H1 (cell line): Measurements from ENCODE around the gene SLCO4C1. TPM values are rescaled to one million over a fixed set of nuclear protein-coding genes. Genes with fewer than 3 reads are reported as not detected.

Experiments used
- CTCF ChIA-PET: fragments of 300-600 bp; sonication (Branson Sonifier 250); formaldehyde crosslinking; loops from one replicate; lab custom pipeline; 2021; ENCODE audit not compliant: partially characterized antibody; lab: Charles Lee
- POLR2A ChIA-PET: fragments of 300-600 bp; sonication (Branson Sonifier 250); formaldehyde crosslinking; loops from one replicate; lab custom pipeline; 2021; ENCODE audit warnings: inconsistent platforms; ENCODE audit not compliant: partially characterized antibody; lab: Charles Lee
- DNase-seq, 2 experiments: peaks; one replicate each; pipeline versions ENCODE4 v3.0.0 to v3.0.0-alpha.2; 2010 to 2022; ENCODE audit warnings: low spot score in 2 of 2, low read depth in 1 of 2, mixed read lengths in 1 of 2
- FAIRE-seq: peaks from 2 replicates; lab custom pipeline; 2011; peaks lifted over from hg19 to GRCh38; lab: Jason Lieb, UNC
- H2AFZ ChIP-seq: 2 replicates; pipeline ENCODE4 v1.8.1; 2012; ENCODE audit warnings: low read length, inconsistent platforms
- H2AK5ac ChIP-seq: 2 replicates; pipeline ENCODE4 v1.6.1; 2013; ENCODE audit warnings: low read depth, low read length
- H2BK120ac ChIP-seq: replicated peaks from 2 replicates; pipeline ENCODE3; 2013; ENCODE audit warnings: low read depth, low read length, inconsistent platforms
- H2BK12ac ChIP-seq: 2 replicates; pipeline ENCODE4 v1.6.1; 2013; ENCODE audit warnings: low read depth, low read length
- H2BK15ac ChIP-seq: 2 replicates; pipeline ENCODE4 v1.6.1; 2013; ENCODE audit warnings: low read length
- H2BK20ac ChIP-seq: 2 replicates; pipeline ENCODE4 v1.6.1; 2013; ENCODE audit warnings: low read length
- H2BK5ac ChIP-seq: 2 replicates; pipeline ENCODE4 v1.6.1; 2013; ENCODE audit warnings: low read depth, low read length
- H3K14ac ChIP-seq: 2 replicates; pipeline ENCODE4 v1.6.1; 2013; ENCODE audit warnings: inconsistent platforms; ENCODE audit not compliant: insufficient read length
- H3K18ac ChIP-seq: 2 replicates; pipeline ENCODE4 v1.6.1; 2013; ENCODE audit warnings: low read length; ENCODE audit errors: extremely low read depth
- H3K23ac ChIP-seq: 2 replicates; pipeline ENCODE4 v1.6.1; 2013; ENCODE audit warnings: inconsistent platforms; ENCODE audit not compliant: insufficient read length
- H3K23me2 ChIP-seq: 2 replicates; pipeline ENCODE4 v1.6.1; 2013; ENCODE audit warnings: low read depth, low read length
- H3K27ac ChIP-seq: 2 replicates; pipeline ENCODE4 v1.6.1; 2011; ENCODE audit warnings: low read depth, low read length, inconsistent platforms
- H3K27me3 ChIP-seq, 4 experiments: replicated peaks in 1 of 4; 1 replicate in 1 of 4; 2 replicates in 3 of 4; pipeline versions ENCODE4 v1.6.1 to v1.8.1; 2011 to 2013; ENCODE audit warnings: low read length in 3 of 4, mild to moderate bottlenecking in 3 of 4, inconsistent platforms in 2 of 4, mixed read lengths in 2 of 4, moderate library complexity in 1 of 4; ENCODE audit not compliant: control insufficient read depth in 3 of 4, insufficient read depth in 3 of 4; ENCODE audit errors: extremely low read depth in 1 of 4
- H3K36me3 ChIP-seq, 4 experiments: 2 replicates each; pipeline versions ENCODE4 v1.6.1 to v1.8.1; 2011 to 2013; ENCODE audit warnings: mild to moderate bottlenecking in 4 of 4, low read length in 3 of 4, moderate library complexity in 2 of 4, control low read depth in 1 of 4, inconsistent platforms in 1 of 4; ENCODE audit not compliant: insufficient read depth in 4 of 4, control insufficient read depth in 2 of 4
- H3K4ac ChIP-seq: replicated peaks from 2 replicates; pipeline ENCODE3; 2013; ENCODE audit warnings: low read length, low read depth, mixed read lengths, inconsistent platforms; ENCODE audit not compliant: insufficient read length
- H3K4me1 ChIP-seq, 4 experiments: replicated peaks in 1 of 4; 1 replicate in 1 of 4; 2 replicates in 3 of 4; pipeline versions ENCODE4 v1.6.1 to v1.8.1; 2011 to 2013; ENCODE audit warnings: low read length in 3 of 4, inconsistent platforms in 2 of 4, mixed read lengths in 1 of 4; ENCODE audit not compliant: insufficient read depth in 4 of 4, control insufficient read depth in 3 of 4
- H3K4me2 ChIP-seq, 2 experiments: 2 replicates each; pipeline versions ENCODE4 v1.6.1 to v1.8.1; 2011 to 2013; ENCODE audit warnings: low read depth in 2 of 2, low read length in 2 of 2, control low read depth in 1 of 2, inconsistent platforms in 1 of 2, mild to moderate bottlenecking in 1 of 2; ENCODE audit not compliant: insufficient read depth in 1 of 2
- H3K4me3 ChIP-seq, 4 experiments: fragments of 200-600, 300-600 bp in 1 of 4; sonication (generic), shearing (Covaris generic), sonication (Bioruptor Twin) in 1 of 4; 2 replicates each; pipeline versions ENCODE4 v1.5.1 to v1.8.1; 2011 to 2016; ENCODE audit warnings: low read length in 4 of 4, low read depth in 3 of 4, control low read depth in 2 of 4, inconsistent platforms in 2 of 4, mild to moderate bottlenecking in 2 of 4, mixed read lengths in 1 of 4, moderate library complexity in 1 of 4; ENCODE audit not compliant: insufficient read depth in 2 of 4; ENCODE audit errors: extremely low read depth in 1 of 4
- H3K56ac ChIP-seq: replicated peaks from 2 replicates; pipeline ENCODE3; 2013; ENCODE audit warnings: low read depth, mild to moderate bottlenecking, mixed read lengths, low read length, inconsistent platforms; ENCODE audit not compliant: insufficient read length
- H3K79me1 ChIP-seq: 2 replicates; pipeline ENCODE4 v1.6.1; 2013; ENCODE audit warnings: low read depth, low read length, control low read depth
- H3K79me2 ChIP-seq, 2 experiments: 2 replicates each; pipeline versions ENCODE4 v1.6.1 to v1.8.1; 2012 to 2013; ENCODE audit warnings: low read length in 2 of 2, mild to moderate bottlenecking in 2 of 2, inconsistent platforms in 1 of 2; ENCODE audit not compliant: insufficient read depth in 2 of 2, control insufficient read depth in 1 of 2
- H3K9ac ChIP-seq, 4 experiments: replicated peaks in 1 of 4; 1 replicate in 1 of 4; 2 replicates in 3 of 4; pipeline versions ENCODE4 v1.6.1 to v1.8.1; 2011 to 2013; ENCODE audit warnings: low read depth in 3 of 4, low read length in 3 of 4, control low read depth in 2 of 4, mild to moderate bottlenecking in 2 of 4, moderate library complexity in 2 of 4, inconsistent platforms in 1 of 4; ENCODE audit errors: extremely low read depth in 1 of 4
- H3K9me3 ChIP-seq, 2 experiments: 2 replicates each; pipeline versions ENCODE4 v1.6.1 to v1.8.1; 2012 to 2013; ENCODE audit warnings: mild to moderate bottlenecking in 2 of 2, moderate library complexity in 2 of 2, control low read depth in 1 of 2, inconsistent platforms in 1 of 2, low read depth in 1 of 2, low read length in 1 of 2, mixed read lengths in 1 of 2; ENCODE audit not compliant: insufficient read depth in 2 of 2
- H4K20me1 ChIP-seq, 2 experiments: replicated peaks in 1 of 2; 2 replicates each; pipeline versions ENCODE3 to v1.8.1; 2011 to 2013; ENCODE audit warnings: inconsistent platforms in 2 of 2, low read length in 2 of 2, mild to moderate bottlenecking in 1 of 2; ENCODE audit not compliant: insufficient read depth in 2 of 2, control insufficient read depth in 1 of 2
- H4K5ac ChIP-seq: 2 replicates; pipeline ENCODE4 v1.6.1; 2013; ENCODE audit warnings: low read length, low read depth, mixed read lengths, inconsistent platforms; ENCODE audit not compliant: insufficient read length
- H4K8ac ChIP-seq: 2 replicates; pipeline ENCODE4 v1.8.0; 2013; ENCODE audit warnings: mild to moderate bottlenecking, moderate library complexity, low read length, inconsistent platforms; ENCODE audit not compliant: insufficient read depth; ENCODE audit errors: extremely low read depth
- H4K91ac ChIP-seq: replicated peaks from 2 replicates; pipeline ENCODE3; 2013; ENCODE audit warnings: low read length, mixed read lengths, inconsistent platforms; ENCODE audit not compliant: insufficient read length
- GABPA ChIP-seq: IDR thresholded peaks from 2 replicates; pipeline ENCODE4 v1.6.1; 2011; ENCODE audit warnings: mild to moderate bottlenecking, low read length, moderate library complexity, borderline replicate concordance; ENCODE audit not compliant: insufficient read depth
- TAF1 ChIP-seq: IDR thresholded peaks from 2 replicates; pipeline ENCODE4 v1.6.1; 2011; ENCODE audit warnings: mild to moderate bottlenecking, low read depth, low read length
- WGBS, 2 experiments: shearing (Covaris generic) in 1 of 2; methylation state at CpG; one replicate each; pipeline versions ENCODE4 v1.1.6 to v1.1.7; 2013 to 2015; ENCODE audit warnings: low lambda C conversion rate in 2 of 2, mixed read lengths in 2 of 2, inconsistent platforms in 1 of 2, low coverage in 1 of 2, missing lambda C conversion rate in 1 of 2; ENCODE audit not compliant: insufficient replicate concordance in 2 of 2, insufficient coverage in 1 of 2, insufficient read length in 1 of 2; ENCODE audit errors: extremely low coverage in 1 of 2, missing lambda C conversion rate in 1 of 2; 5-methylcytosine and 5-hydroxymethylcytosine counted together
- polyA plus RNA-seq, 7 experiments: library from polyadenylated mRNA; depleted of rRNA in 3 of 7; stranded (reverse) in 5 of 7; unstranded in 2 of 7; fragments of >200 nt in 5 of 7; fragments of 200-250 nt in 2 of 7; gene quantifications; 1 replicate in 5 of 7; 2 replicates in 1 of 7; 4 replicates in 1 of 7; pipeline versions ENCODE4 v1.2.1 to v1.2.3, GENCODE V29; 2011 to 2013; ENCODE audit warnings: missing spikeins in 2 of 7, mixed read lengths in 2 of 7
- total RNA-seq: library from RNA; stranded (reverse); fragmentation: NEBNext Ultra II Directional; extraction: Animal tissue kit (Norgen Biotek cat#: 25700); gene quantifications from 2 replicates; pipeline ENCODE4 v1.2.1, GENCODE V29; 2021

The SLCO4C1 gene
- total and polyA plus RNA-seq, 2 of the 8 experiments (the other 6 are each of a cell fraction or from before 2014, with no cell fraction given), result 1.3 to 4.9 TPM

GRCh38 chr5:102279711-102280110, 16.4 kb downstream of the SLCO4C1 start:
- H3K4me1 ChIP-seq, result no peaks in the 10 kb centered on the region
- no peak overlapping the region for H3K4ac ChIP-seq
- H3K79me1 ChIP-seq, result no peaks in the 10 kb centered on the region; the same call in 1 of the 2 replicates
- H4K5ac ChIP-seq, result no peak overlapping the region
- no peak overlapping the region for H3K9ac ChIP-seq
- no peak overlapping the region for H3K4me3 ChIP-seq
- no peak overlapping the region for H2AFZ ChIP-seq
- H4K8ac ChIP-seq, result no peak overlapping the region
- no peak overlapping the region for H3K14ac ChIP-seq
- TF ChIP-seq GABPA, result no peak
- TF ChIP-seq TAF1, result no peak
- H3K4me2 ChIP-seq, result no peak overlapping the region
- no peaks in the 10 kb centered on the region for H3K36me3 ChIP-seq
- no peak overlapping the region for H2BK12ac ChIP-seq
- no peak overlapping the region for H4K91ac ChIP-seq
- FAIRE-seq, result no peak
- H3K23me2 ChIP-seq, result no peaks in the 10 kb centered on the region
- no peak overlapping the region for H3K56ac ChIP-seq
- H3K27me3 ChIP-seq, result no peaks in the 10 kb centered on the region
- no peak overlapping the region for H3K23ac ChIP-seq
- H3K79me2 ChIP-seq, result no peaks in the 10 kb centered on the region
- H3K9me3 ChIP-seq, result no peaks in the 10 kb centered on the region
- no peak overlapping the region for H3K18ac ChIP-seq
- no peak overlapping the region for H3K27ac ChIP-seq
- H2BK20ac ChIP-seq, result no peak overlapping the region
- ChIA-PET CTCF (interaction anchor here (1.6 kb wide), 1 partner anchor 18 kb away, joined by 3 read pairs; no protein-coding TSS in a partner anchor), POLR2A (no interaction called here)
- DNase-seq, result no peak
- no peak overlapping the region for H2BK5ac ChIP-seq
- H4K20me1 ChIP-seq, result no peaks in the 10 kb centered on the region
- no peak overlapping the region for H2AK5ac ChIP-seq
- 81% methylated on average over 1 of the region's 1 CpG; no CpG with 5 or more reads in 1 of the 2 experiments for WGBS, 2 experiments
- no peak overlapping the region for H2BK15ac ChIP-seq
- H2BK120ac ChIP-seq, result no peak overlapping the region
